Activated CD4-positive, alpha-beta T cell treated with anti-CD3 and anti-CD28 coated beads, Interleukin-2, amount 50 U/mL, for 48 hours (primary cell): ENCODE results near the gene TMEM234.

Experiments
- DNase-seq, 2 experiments: peaks; one replicate each; pipeline ENCODE4 v3.0.0-alpha.2; 2020

The TMEM234 gene

GRCh38 chr1:32239337-32239736, 17.2 kb upstream of the TMEM234 start:
- DNase-seq, result no peak

- no peak for DNase-seq
Measured at GRCh38 chr1:32234792-32235191, 12.6 kb upstream of the TMEM234 start.

- no peak for DNase-seq
Measured at GRCh38 chr1:32232558-32233304, 10.6 kb upstream of the TMEM234 start.

- DNase-seq, result no peak
Measured at GRCh38 chr1:32231843-32232432, 9.8 kb upstream of the TMEM234 start.

- no peak for DNase-seq
Measured at GRCh38 chr1:32228771-32229170, 6.6 kb upstream of the TMEM234 start.

GRCh38 chr1:32224285-32224684, 2.1 kb upstream of the TMEM234 start:
- DNase-seq, result no peak

GRCh38 chr1:32223683-32224082, 1.5 kb upstream of the TMEM234 start:
- DNase-seq, result no peak

- no peak for DNase-seq
Measured at GRCh38 chr1:32221581-32221979, 573 bp downstream of the TMEM234 start.

- DNase-seq, result no peak
Measured at GRCh38 chr1:32220746-32221580, 1.2 kb downstream of the TMEM234 start.

GRCh38 chr1:32219022-32219421, 3.1 kb downstream of the TMEM234 start:
- no peak for DNase-seq

- DNase-seq, result no peak
Measured at GRCh38 chr1:32216566-32216965, 5.6 kb downstream of the TMEM234 start.

- DNase-seq, result peak; percentile 63 to 74
Measured at GRCh38 chr1:32215629-32216480, 6.3 kb downstream of the TMEM234 start.

- DNase-seq, result no peak
Measured at GRCh38 chr1:32208891-32209328, 13.2 kb downstream of the TMEM234 start, which contains the start of gene DCDC2B. Gene DCDC2B (plus strand): TSS chr1:32209089. CDS start chr1:32209094, 5 bp downstream.

GRCh38 chr1:32208469-32208868, 13.7 kb downstream of the TMEM234 start:
- no peak for DNase-seq

- peak; percentile 85 to 89 for DNase-seq
Measured at GRCh38 chr1:32205401-32206370, 16.5 kb downstream of the TMEM234 start, which contains the start of gene IQCC. Gene IQCC (plus strand): TSS chr1:32205671. CDS start chr1:32205682, 11 bp downstream.

- DNase-seq, result no peak
Measured at GRCh38 chr1:32204943-32205361, 17.2 kb downstream of the TMEM234 start.

- DNase-seq, result peak; percentile 86 to 87
Measured at GRCh38 chr1:32201011-32201855, 20.9 kb downstream of the TMEM234 start.

GRCh38 chr1:32200226-32201010, 21.7 kb downstream of the TMEM234 start, which contains the start of gene CCDC28B:
Gene CCDC28B (plus strand): TSS chr1:32200595. CDS start chr1:32201936, 1,341 bp downstream.
- DNase-seq, result peak; percentile 46 to 57

GRCh38 chr1:32199717-32200072, 22.5 kb downstream of the TMEM234 start:
- DNase-seq, result no peak
